NK-92 treated with Interleukin-12 subunit alpha and Interleukin-12 subunit beta, amount 100 ng/mL, for 24 hours (cell line): ENCODE results near the gene FSD1.
A peak's percentile ranks its signal among the peaks of the same experiment; 100 is the strongest.
"Not testable (repeated sequence)": the region's sequence is repeated elsewhere in the genome, so short reads cannot be mapped to it uniquely, and the experiment has no call there.

Experiments used
- DNase-seq: peaks from one replicate; lab custom pipeline; 2025; lab: John Stamatoyannopoulos, UW

The FSD1 gene

GRCh38 chr19:4304538-4305256 is at the start of gene FSD1:
FSD1 (plus strand) TSS chr19:4304598; CDS start chr19:4304747, 149 bp downstream.
- DNase-seq: peak; percentile 44

- no peak for DNase-seq
Observed at GRCh38 chr19:4256563-4256962, 47.8 kb upstream of the FSD1 start.

GRCh38 chr19:4257025-4257424 is 47.4 kb upstream of the FSD1 start:
- no peak for DNase-seq

GRCh38 chr19:4258181-4258580 is 46.2 kb upstream of the FSD1 start:
- DNase-seq: no peak

- DNase-seq: no peak
Observed at GRCh38 chr19:4260613-4261191, 43.7 kb upstream of the FSD1 start.

- no peak for DNase-seq
Observed at GRCh38 chr19:4264812-4265211, 39.6 kb upstream of the FSD1 start.

GRCh38 chr19:4266253-4267000 is 38.0 kb upstream of the FSD1 start:
- DNase-seq: no peak

GRCh38 chr19:4267101-4267900 is 37.1 kb upstream of the FSD1 start:
- DNase-seq: no peak

GRCh38 chr19:4267901-4268815 is 36.2 kb upstream of the FSD1 start:
- DNase-seq: no peak

- no peak for DNase-seq
Observed at GRCh38 chr19:4268816-4269430, 35.5 kb upstream of the FSD1 start.

- no peak for DNase-seq
Observed at GRCh38 chr19:4272894-4273293, 31.5 kb upstream of the FSD1 start.

GRCh38 chr19:4274321-4274686 is 30.1 kb upstream of the FSD1 start:
- not testable (repeated sequence) for DNase-seq

GRCh38 chr19:4277191-4277696 is 27.2 kb upstream of the FSD1 start:
- DNase-seq: no peak

GRCh38 chr19:4278010-4278409 is 26.4 kb upstream of the FSD1 start:
- no peak for DNase-seq

- DNase-seq: no peak
Observed at GRCh38 chr19:4278419-4279266, 25.8 kb upstream of the FSD1 start, which contains the start of gene SHD. SHD (plus strand) TSS chr19:4279266; CDS start chr19:4280064, 798 bp downstream.

- DNase-seq: no peak
Observed at GRCh38 chr19:4279267-4279529, 25.2 kb upstream of the FSD1 start.

- DNase-seq: no peak
Observed at GRCh38 chr19:4279530-4280422, 24.6 kb upstream of the FSD1 start.

- DNase-seq: no peak
Observed at GRCh38 chr19:4284176-4284958, 20.0 kb upstream of the FSD1 start.
